Epithelial cell of esophagus (primary cell): ENCODE results near the gene SESN3.
"Not testable (repeated sequence)": the region's sequence is repeated elsewhere in the genome, so short reads cannot be mapped to it uniquely, and the experiment has no call there.

Source experiments
- DNase-seq: peaks from one replicate; pipeline ENCODE4 v3.0.0; 2010; ENCODE audit warnings: low read depth
- H3K4me3 ChIP-seq: 2 replicates; pipeline ENCODE4 v1.5.1; 2011; ENCODE audit warnings: mild to moderate bottlenecking, low read length, control low read depth
- CTCF ChIP-seq: IDR thresholded peaks from 2 replicates; pipeline ENCODE4 v1.5.1; 2011; ENCODE audit warnings: low read depth, mild to moderate bottlenecking, low read length, control low read depth, inconsistent platforms; ENCODE audit not compliant: insufficient read depth; ENCODE audit errors: missing control alignments

The SESN3 gene

GRCh38 chr11:95218149-95218548 is 12.9 kb downstream of the SESN3 start:
- no peak overlapping the region for H3K4me3 ChIP-seq
- no peak for DNase-seq
- TF ChIP-seq CTCF, result no peak

- H3K4me3 ChIP-seq, result no peak overlapping the region
- no peak for TF ChIP-seq CTCF
- DNase-seq, result no peak
Measured at GRCh38 chr11:95212609-95213008, 18.4 kb downstream of the SESN3 start.

- DNase-seq, H3K4me3 ChIP-seq: not testable (repeated sequence)
Measured at GRCh38 chr11:95209535-95209934, 21.5 kb downstream of the SESN3 start.

- no peak for TF ChIP-seq CTCF
- DNase-seq, result no peak
- no peak overlapping the region for H3K4me3 ChIP-seq
Measured at GRCh38 chr11:95200781-95201457, 30.1 kb downstream of the SESN3 start.

- no peak overlapping the region for H3K4me3 ChIP-seq
- no peak for DNase-seq
- TF ChIP-seq CTCF, result no peak
Measured at GRCh38 chr11:95195831-95196230, 35.2 kb downstream of the SESN3 start.

GRCh38 chr11:95193541-95193940 is 37.5 kb downstream of the SESN3 start:
- DNase-seq, result no peak
- TF ChIP-seq CTCF, result no peak
- no peak overlapping the region for H3K4me3 ChIP-seq

- H3K4me3 ChIP-seq, result no peak overlapping the region
- TF ChIP-seq CTCF, result no peak
- DNase-seq, result no peak
Measured at GRCh38 chr11:95192717-95193116, 38.3 kb downstream of the SESN3 start.
